Measurements from ENCODE around the gene TMEM183A.

DNA sequence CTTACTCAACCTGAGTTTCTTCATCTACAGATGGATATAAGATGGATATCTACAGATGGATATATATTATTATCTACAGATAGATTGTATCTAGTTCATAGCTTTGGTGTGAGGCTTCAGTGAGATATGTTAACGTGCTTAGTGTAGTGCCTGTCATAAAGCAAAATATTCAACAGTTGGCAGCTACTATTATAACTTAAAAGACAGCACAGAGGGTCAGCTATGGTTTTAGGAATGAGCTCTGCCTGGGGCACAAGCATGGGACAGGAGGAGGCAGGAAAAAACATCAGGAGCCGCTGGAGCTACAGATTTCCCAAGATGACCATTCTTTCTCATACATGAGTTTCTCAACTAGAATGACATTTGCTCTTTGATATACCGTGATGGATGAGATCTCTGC is 38.8 kb upstream of the TMEM183A start:
- TF ChIP-seq NR2C2 (CRISPR knock-in tag; IDR thresholded peaks at IDR 0.05): 0 out of 2 replicates have a peak, but pooled peaks have one; percentile 17
- no peak for TF ChIP-seq NR2C2 (tag; IDR thresholded peaks at IDR 0.05)
- no peak for TF ChIP-seq EZH2 (IDR thresholded peaks at IDR 0.05; ENCODE audit: borderline replicate concordance, low read depth, low read length)
- no peak for TF ChIP-seq NFE2L1 (tag; IDR thresholded peaks at IDR 0.05; ENCODE audit: borderline replicate concordance, low read depth)
- no peak for TF ChIP-seq MAZ (CRISPR knock-in tag; conservative IDR thresholded peaks at IDR 0.05 in 1 of 2, IDR thresholded peaks at IDR 0.05 in 1 of 2)
- TF ChIP-seq ZNF232 (CRISPR knock-in tag; IDR thresholded peaks at IDR 0.05): no peak
- TF ChIP-seq, protein P1, sequence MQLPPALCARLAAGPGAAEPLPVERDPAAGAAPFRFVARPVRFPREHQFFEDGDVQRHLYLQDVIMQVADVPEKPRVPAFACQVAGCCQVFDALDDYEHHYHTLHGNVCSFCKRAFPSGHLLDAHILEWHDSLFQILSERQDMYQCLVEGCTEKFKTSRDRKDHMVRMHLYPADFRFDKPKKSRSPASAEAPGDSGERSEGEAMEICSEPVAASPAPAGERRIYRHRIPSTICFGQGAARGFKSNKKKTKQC (CRISPR knock-in tag; IDR thresholded peaks at IDR 0.05): no peak
- TF ChIP-seq U2AF2 (optimal IDR thresholded peaks at IDR 0.05; ENCODE audit: low read depth, low read length): no peak
- no peak for TF ChIP-seq SP2 (IDR thresholded peaks at IDR 0.05; ENCODE audit: extremely low read depth, low read depth, low read length, poor library complexity, severe bottlenecking)
- TF ChIP-seq RCOR1 (IDR thresholded peaks at IDR 0.05; ENCODE audit: borderline replicate concordance in 1 of 2, low read depth in 2 of 2, low read length in 2 of 2): no peak
- TF ChIP-seq, protein P2, sequence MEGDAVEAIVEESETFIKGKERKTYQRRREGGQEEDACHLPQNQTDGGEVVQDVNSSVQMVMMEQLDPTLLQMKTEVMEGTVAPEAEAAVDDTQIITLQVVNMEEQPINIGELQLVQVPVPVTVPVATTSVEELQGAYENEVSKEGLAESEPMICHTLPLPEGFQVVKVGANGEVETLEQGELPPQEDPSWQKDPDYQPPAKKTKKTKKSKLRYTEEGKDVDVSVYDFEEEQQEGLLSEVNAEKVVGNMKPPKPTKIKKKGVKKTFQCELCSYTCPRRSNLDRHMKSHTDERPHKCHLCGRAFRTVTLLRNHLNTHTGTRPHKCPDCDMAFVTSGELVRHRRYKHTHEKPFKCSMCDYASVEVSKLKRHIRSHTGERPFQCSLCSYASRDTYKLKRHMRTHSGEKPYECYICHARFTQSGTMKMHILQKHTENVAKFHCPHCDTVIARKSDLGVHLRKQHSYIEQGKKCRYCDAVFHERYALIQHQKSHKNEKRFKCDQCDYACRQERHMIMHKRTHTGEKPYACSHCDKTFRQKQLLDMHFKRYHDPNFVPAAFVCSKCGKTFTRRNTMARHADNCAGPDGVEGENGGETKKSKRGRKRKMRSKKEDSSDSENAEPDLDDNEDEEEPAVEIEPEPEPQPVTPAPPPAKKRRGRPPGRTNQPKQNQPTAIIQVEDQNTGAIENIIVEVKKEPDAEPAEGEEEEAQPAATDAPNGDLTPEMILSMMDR (IDR thresholded peaks at IDR 0.05 in 2 of 3, conservative IDR thresholded peaks at IDR 0.05 in 1 of 3; ENCODE audit: insufficient read depth in 2 of 3, low read depth in 1 of 3, low read length in 3 of 3): no peak
